Measurements from ENCODE around the gene OXNAD1. TPM values are rescaled to one million over a fixed set of nuclear protein-coding genes. Genes with fewer than 3 reads are reported as not detected.
A peak's percentile ranks its signal among the peaks of the same experiment; 100 is the strongest.

Gene OXNAD1
- total and polyA plus RNA-seq, 7 donors = 11.3 to 23.1 (median 14.4) TPM

DNA sequence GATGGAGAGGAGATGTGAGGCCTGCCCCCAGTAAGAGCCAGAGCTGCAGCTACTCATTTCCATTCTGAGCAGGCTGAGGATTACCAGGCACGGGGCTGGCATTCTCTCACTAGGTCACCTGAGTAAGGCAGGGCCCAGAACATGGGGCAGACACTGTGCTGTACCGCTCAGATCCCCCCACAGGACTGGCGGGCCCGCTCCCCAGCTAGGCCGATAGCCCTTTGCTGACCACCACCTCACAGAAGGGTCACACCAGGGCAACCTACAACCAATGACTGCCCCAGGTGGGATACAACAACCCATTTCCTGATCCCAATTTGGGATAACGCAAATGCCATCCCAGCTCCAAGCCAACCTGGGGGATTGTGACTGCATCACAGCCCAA lies 52.5 kb downstream of the OXNAD1 start:
- H3K9me3 ChIP-seq = no peaks in the 10 kb centered on the region
- peak overlapping the region in 2 of 4 donors; percentile 12 to 63 for H3K27ac ChIP-seq
- H3K4me3 ChIP-seq = no peak overlapping the region
- DNase-seq = no peak
- no peaks in the 10 kb centered on the region for H3K4me1 ChIP-seq
- TF ChIP-seq POLR2A (IDR thresholded peaks at IDR 0.05) (no peak), POLR2AphosphoS5 (IDR thresholded peaks at IDR 0.05) (no peak), EP300 (IDR thresholded peaks at IDR 0.05) (no peak), CTCF (IDR thresholded peaks at IDR 0.05) (no peak)
- intact Hi-C loops (cut with DNase I) = no loop called here
- H3K36me3 ChIP-seq = peaks cover 0 to 44% (median 4%) of the 10 kb centered on the region in 4 donors
- H3K27me3 ChIP-seq = no peaks in the 10 kb centered on the region
- 96 to 98% methylated on average over 6 of the region's 6 CpGs for WGBS, 2 donors

GRCh38 chr3:16318176-16318575 lies 53.2 kb downstream of the OXNAD1 start:
- Histone ChIP-seq H3K4me3 (no peak overlapping the region), H3K27ac (peak overlapping the region in 2 of 4 donors; percentile 15 to 63), H3K4me1 (no peaks in the 10 kb centered on the region), H3K9me3 (no peaks in the 10 kb centered on the region), H3K27me3 (no peaks in the 10 kb centered on the region), H3K36me3 (peaks cover 0 to 44% (median 4%) of the 10 kb centered on the region in 4 donors)
- WGBS, 2 donors = 71 to 85% methylated on average over 7 of the region's 7 CpGs
- TF ChIP-seq EP300 (IDR thresholded peaks at IDR 0.05) (no peak), CTCF (IDR thresholded peaks at IDR 0.05) (no peak), POLR2AphosphoS5 (IDR thresholded peaks at IDR 0.05) (peak in 1 of 4 donors; percentile 27)
- DNase-seq = no peak
- intact Hi-C loops (cut with DNase I) = no loop called here

- no peak for TF ChIP-seq POLR2AphosphoS5 (IDR thresholded peaks at IDR 0.05)
- TF ChIP-seq CTCF (IDR thresholded peaks at IDR 0.05) = no peak
- TF ChIP-seq POLR2A (IDR thresholded peaks at IDR 0.05) = no peak
- TF ChIP-seq EP300 (IDR thresholded peaks at IDR 0.05) = no peak
- peak overlapping the region in 1 of 4 donors; percentile 63 for H3K27ac ChIP-seq
- H3K4me3 ChIP-seq = no peak overlapping the region
- no peak for DNase-seq
- 73 to 85% methylated on average over 4 of the region's 4 CpGs for WGBS, 2 donors
- H3K9me3 ChIP-seq = no peaks in the 10 kb centered on the region
- peaks cover 0 to 7% (median 0%) of the 10 kb centered on the region in 4 donors for H3K4me1 ChIP-seq
- intact Hi-C loops (cut with DNase I) = no loop called here
- H3K36me3 ChIP-seq = peaks cover 0 to 36% (median 4%) of the 10 kb centered on the region in 4 donors
- no peaks in the 10 kb centered on the region for H3K27me3 ChIP-seq
Observed at GRCh38 chr3:16319307-16319706, 54.3 kb downstream of the OXNAD1 start.

- H3K4me3 ChIP-seq = no peak overlapping the region
- 95 to 96% methylated on average over 4 of the region's 4 CpGs for WGBS, 2 donors
- no peaks in the 10 kb centered on the region for H3K27me3 ChIP-seq
- TF ChIP-seq CTCF (IDR thresholded peaks at IDR 0.05) = no peak
- H3K4me1 ChIP-seq = peaks cover 0 to 12% (median 0%) of the 10 kb centered on the region in 4 donors
- peaks cover 0 to 36% (median 4%) of the 10 kb centered on the region in 4 donors for H3K36me3 ChIP-seq
- no peak for DNase-seq
- H3K9me3 ChIP-seq = no peaks in the 10 kb centered on the region
- intact Hi-C loops (cut with DNase I) = no loop called here
- peak overlapping the region in 1 of 4 donors; percentile 63 for H3K27ac ChIP-seq
Observed at GRCh38 chr3:16319723-16320122, 54.7 kb downstream of the OXNAD1 start.

- no peaks in the 10 kb centered on the region for H3K27me3 ChIP-seq
- intact Hi-C loops (cut with DNase I) = no loop called here
- no peak for DNase-seq
- H3K4me1 ChIP-seq = peaks cover 0 to 14% (median 3%) of the 10 kb centered on the region in 4 donors
- H3K4me3 ChIP-seq = no peak overlapping the region
- H3K36me3 ChIP-seq = peaks cover 0 to 30% (median 4%) of the 10 kb centered on the region in 4 donors
- H3K9me3 ChIP-seq = no peaks in the 10 kb centered on the region
- no peak overlapping the region for H3K27ac ChIP-seq
- TF ChIP-seq POLR2A (IDR thresholded peaks at IDR 0.05) (no peak), EP300 (IDR thresholded peaks at IDR 0.05) (no peak), CTCF (IDR thresholded peaks at IDR 0.05) (no peak), POLR2AphosphoS5 (IDR thresholded peaks at IDR 0.05) (no peak)
- 94 to 95% methylated on average over 3 of the region's 3 CpGs for WGBS, 2 donors
Observed at GRCh38 chr3:16320711-16321110, 55.7 kb downstream of the OXNAD1 start.
